ENCODE measurements around the gene MAP2K1.
"Not testable (repeated sequence)": the region's sequence is repeated elsewhere in the genome, so short reads cannot be mapped to it uniquely, and the experiment has no call there.

- TF ChIP-seq CTCF (IDR thresholded peaks at IDR 0.05; ENCODE audit: poor library complexity); EZH2 (IDR thresholded peaks at IDR 0.05; ENCODE audit: borderline replicate concordance): not testable (repeated sequence)
Observed at GRCh38 chr15:66381376-66381775, 5.3 kb upstream of the MAP2K1 start.

Measured in hepatocyte (in vitro differentiated cells).